ENCODE results near the gene PITPNM3.

- no peak for TF ChIP-seq POLR2AphosphoS5 (IDR thresholded peaks at IDR 0.05; ENCODE audit: low read depth, low read length)
- TF ChIP-seq POLR2A (IDR thresholded peaks at IDR 0.05; ENCODE audit: low read depth, low read length): no peak
- no peak for TF ChIP-seq TAF1 (IDR thresholded peaks at IDR 0.05; ENCODE audit: low read depth, low read length)
- no peak for TF ChIP-seq SPI1 (IDR thresholded peaks at IDR 0.05; ENCODE audit: low read depth, low read length)
Measured at GRCh38 chr17:6460531-6461161, 95.7 kb downstream of the PITPNM3 start.
